LNCAP (cell line): ENCODE measurements around the gene BICD2.

Source experiments
- TF ChIP-seq, protein P1 (sequence below): fragments of 450-650 bp; IDR thresholded peaks from 2 replicates; pipeline ENCODE4 v1.5.1; 2017; ENCODE audit warnings: mild to moderate bottlenecking

The BICD2 gene

GRCh38 chr9:92760494-92760893 is 4.1 kb downstream of the BICD2 start:
- TF ChIP-seq, protein P1, sequence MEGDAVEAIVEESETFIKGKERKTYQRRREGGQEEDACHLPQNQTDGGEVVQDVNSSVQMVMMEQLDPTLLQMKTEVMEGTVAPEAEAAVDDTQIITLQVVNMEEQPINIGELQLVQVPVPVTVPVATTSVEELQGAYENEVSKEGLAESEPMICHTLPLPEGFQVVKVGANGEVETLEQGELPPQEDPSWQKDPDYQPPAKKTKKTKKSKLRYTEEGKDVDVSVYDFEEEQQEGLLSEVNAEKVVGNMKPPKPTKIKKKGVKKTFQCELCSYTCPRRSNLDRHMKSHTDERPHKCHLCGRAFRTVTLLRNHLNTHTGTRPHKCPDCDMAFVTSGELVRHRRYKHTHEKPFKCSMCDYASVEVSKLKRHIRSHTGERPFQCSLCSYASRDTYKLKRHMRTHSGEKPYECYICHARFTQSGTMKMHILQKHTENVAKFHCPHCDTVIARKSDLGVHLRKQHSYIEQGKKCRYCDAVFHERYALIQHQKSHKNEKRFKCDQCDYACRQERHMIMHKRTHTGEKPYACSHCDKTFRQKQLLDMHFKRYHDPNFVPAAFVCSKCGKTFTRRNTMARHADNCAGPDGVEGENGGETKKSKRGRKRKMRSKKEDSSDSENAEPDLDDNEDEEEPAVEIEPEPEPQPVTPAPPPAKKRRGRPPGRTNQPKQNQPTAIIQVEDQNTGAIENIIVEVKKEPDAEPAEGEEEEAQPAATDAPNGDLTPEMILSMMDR, result no peak

DNA sequence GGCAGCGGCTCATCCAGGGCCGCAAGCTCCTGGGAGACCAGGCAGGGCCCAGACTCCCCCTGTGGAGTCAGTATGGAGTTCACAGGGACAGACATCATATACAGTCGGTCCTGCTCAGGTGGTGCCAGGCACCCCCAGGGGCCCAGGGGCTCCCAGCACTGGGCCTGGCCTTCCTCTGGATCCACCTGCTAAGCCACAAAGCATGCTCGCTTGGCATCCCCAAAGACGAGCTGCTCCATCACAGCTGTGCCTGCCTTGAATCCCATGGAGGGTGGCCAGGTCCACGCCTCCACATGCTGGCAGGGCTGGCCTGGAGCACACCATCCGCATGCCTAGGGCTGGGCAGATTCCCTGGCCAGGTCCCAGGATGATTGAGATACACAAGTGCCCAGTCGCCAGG is 4.6 kb downstream of the BICD2 start:
- TF ChIP-seq, protein P1, result no peak

DNA sequence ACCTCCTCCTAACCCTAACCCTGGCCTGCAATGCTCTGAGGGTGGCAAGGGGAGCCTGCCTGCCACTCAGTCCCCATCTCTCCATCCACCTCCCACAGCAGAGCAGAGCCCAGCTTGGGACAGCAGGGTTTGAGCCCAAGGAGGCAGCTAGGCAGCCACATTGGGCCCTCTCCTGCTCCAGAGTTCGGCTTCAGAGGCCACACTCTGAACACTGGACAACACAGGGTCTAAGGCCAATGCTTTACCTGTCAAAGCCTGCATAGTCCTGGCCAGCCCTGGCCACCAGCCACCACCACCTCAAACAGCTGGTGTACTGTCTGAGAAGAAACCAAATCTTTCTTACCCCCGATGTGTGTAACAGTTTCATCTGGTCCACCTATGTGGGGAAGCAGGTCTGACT is 5.2 kb downstream of the BICD2 start:
- TF ChIP-seq, protein P1, result no peak

DNA sequence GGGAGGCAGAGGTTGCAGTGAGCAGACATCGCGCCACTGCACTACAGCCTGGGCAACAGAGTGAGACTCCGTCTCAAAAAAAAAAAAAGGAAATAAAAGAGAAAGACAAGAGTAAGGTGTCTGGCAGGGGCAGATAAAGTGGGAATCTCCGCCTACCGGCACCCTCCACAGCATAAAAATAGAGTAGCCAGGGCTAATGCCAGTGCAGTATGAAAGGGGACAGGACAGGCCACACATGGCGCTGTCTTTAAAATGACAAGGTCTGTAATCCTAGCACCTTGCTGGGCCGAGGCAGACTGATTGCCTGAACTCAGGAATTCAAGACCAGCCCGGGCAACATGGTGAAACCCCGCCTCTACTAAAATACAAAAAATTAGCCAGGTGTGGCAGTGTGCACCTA is 7.8 kb downstream of the BICD2 start:
- TF ChIP-seq, protein P1, result no peak

DNA sequence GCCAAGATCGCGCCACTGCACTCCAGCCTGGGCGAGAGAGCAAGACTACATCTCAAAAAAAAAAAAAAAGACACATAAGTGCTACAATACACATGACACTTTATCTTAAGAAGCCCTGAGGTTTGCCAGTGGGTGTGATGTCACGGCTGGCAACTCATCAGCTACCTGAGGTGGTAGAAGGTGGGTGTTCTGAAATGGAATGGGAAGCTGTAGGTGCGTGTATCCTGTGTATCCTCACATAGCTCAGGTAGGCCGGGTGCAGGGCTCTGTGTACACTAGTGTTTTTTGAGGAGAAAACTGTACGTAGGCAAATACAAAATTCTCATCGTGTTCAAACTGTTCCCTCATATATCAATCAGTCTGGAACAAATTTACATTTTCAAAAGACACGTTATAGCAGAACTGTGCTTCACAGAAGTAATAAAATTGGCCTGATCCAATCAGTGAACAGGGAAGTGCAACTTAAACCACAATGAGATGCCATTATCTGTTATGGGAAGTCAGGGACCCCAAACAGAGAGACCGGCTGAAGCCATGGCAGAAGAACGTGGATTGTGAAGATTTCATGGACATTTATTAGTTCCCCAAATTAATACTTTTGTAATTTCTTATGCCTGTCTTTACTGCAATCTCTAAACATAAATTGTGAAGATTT is 10.4 kb downstream of the BICD2 start:
- TF ChIP-seq, protein P1, result no peak

GRCh38 chr9:92752812-92753404 is 11.7 kb downstream of the BICD2 start:
- TF ChIP-seq, protein P1, result no peak

DNA sequence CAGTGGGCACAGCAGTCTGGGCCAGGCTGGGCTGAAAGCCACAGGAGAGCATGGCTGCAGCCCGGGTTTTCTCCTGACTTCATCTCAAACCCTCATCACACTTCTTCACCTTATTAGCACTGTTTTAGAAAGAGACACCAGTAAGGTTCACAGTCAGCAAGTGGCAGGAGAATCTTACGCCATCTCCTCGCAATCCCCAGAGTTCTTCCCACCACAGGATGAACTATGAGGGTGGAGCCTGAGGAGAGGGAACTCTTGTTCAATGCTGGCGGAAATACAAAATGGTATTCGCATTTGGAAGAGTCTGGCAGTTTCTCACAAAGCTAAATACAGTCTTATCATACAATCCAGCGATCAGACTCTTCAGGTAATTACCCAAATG is 14.7 kb downstream of the BICD2 start:
- TF ChIP-seq, protein P1, result no peak
